Brain pericyte (primary cell): ENCODE results near the gene DMAP1.

Experiments
- DNase-seq: peaks from one replicate; pipeline ENCODE4 v3.0.0-alpha.2; 2012; ENCODE audit warnings: low read depth, low spot score

DMAP1 gene

DNA sequence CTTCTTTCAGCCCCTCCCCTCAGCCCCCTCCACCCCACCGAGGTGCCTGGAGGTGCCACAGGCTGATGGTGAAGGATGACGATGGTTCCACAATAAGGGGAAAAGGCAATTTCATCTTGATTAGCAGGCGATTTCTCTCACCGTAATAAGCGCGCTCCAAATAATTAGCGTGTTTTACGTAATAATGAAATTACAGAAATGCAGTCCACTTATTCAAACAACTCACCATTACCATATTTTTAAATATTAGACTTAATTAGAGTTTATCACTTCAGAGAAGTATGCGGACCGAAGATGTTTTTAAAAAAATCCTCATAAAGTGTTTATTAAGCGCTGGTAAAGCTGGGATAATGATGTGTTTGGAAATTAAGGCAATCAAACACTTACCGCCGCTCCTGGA is 14.9 kb downstream of the DMAP1 start:
- no peak for DNase-seq

DNA sequence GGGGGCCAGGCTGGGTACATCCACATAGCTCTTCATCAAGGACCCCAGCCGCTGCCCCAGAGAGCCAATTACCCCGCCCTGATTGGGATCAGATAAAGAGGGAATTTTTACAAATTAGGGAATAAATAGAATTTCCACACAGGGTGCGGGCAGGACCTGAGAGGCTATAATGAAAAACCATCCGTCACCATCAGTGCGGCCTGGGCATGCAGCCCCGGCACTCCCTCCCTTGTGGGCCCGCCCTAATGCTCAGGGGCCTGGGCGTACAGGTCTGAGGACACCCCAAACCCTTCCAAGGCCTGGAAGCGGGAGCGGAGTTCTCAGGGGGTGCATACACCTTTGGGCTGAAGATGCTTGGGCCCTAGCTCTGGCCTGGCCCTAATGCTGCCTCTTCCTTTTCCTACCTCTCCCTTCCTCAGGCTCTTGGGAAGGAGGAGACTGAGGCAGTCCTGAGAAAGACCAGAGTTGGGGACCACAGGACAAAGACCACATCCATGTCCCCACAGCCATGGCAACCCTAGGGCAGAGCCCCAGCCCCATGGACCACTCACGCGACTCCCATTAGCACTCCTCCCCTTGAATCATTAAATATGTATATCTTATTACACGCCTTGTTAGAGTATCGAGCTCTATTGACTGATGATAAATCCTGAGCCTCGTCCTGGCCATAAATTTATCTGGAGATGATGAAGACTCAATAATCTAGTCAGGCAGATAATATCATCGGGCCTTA is 16.3 kb downstream of the DMAP1 start:
- DNase-seq, result no peak

DNA sequence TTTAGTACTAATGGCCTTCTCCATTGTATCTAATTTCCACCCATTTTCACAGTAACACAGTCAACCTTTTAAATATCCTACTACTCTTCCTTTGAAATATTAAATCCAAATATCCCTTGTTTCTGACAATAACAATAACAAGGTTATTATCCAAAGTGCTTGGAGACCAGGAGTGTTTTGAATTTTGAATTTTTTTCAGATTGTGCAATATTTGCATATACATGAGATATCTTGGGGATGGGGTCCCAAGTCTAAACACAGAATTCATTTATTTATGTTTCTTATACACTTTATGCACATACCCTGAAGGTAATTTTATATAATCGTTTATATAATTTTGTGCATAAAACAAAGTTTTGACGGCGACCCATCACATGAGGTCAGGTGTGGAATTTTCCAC is 17.5 kb downstream of the DMAP1 start:
- DNase-seq, result no peak

DNA sequence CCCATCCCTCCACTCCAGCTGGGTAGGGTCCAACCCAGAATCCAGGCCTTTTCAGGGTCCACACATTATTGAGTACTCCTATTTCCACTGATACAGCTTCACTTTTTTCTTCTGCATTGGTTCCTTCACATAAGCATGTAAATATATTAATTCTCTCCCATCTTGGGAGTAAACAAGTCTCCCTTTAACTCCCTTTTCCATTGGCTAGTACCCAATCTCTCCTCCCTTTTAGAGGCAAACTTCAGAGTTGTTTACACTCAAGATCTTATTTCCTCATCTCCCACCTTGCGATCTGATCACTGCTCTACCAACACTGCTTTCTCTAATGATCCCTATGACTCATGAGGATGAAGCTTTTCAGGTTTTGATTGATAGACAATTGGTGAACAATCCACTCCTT is 20.3 kb downstream of the DMAP1 start:
- DNase-seq, result no peak

DNA sequence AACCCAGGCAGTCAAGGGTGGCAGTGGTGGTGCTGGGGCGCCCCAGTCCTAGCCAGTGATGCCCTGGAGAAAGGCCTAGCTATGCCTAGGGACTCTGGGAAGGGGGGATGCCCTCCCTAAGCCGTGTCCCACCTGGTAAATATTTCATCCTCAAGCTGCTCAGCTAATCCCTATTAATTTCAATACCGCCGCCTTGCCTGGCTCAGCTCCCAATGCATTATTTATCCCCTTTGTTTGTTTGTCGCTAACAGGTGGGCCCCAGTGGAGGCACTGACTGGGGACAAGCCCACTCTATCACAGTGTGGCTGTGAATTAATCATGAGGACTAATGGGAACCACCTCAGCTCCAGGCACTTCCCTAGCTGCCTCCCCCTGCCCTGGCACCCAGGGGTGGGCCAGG is 22.5 kb downstream of the DMAP1 start:
- DNase-seq, result no peak

DNA sequence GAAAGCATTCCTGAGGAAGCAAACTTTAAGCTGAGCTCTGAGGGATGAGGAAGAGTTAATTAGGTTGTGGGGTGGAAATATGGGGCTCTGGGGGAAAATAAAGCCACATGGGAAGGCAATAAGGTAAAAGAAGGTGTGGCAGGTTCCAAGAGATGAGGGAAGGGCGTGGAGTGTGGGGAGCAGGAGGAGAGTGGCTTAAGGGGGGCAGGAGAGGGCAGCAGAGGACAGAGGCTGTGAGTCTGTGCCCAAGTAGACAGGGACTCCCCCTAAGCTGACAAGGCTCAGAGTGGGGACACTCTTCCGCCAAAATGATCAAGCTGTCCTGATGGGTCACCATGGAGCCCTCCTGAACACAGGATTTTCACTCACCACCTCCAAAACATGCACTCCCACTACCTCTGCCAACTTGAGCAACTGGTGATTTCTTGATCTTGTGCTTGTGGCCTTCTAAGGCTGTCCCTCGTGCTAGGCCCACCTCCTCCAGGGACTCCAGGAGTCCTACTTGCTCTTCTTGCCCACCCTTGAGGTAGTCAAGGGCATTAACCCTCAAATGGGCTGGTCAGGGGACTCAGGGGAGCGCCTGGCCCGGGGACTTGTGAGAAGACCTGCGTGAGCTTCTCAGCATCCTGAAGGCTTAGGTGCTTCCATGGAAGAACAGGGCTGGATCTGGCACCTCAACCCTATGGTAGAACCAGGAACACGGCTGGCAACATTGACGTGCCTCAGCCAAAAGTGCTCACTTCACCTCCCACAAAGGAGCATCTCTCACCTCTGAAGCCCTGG is 23.4 kb downstream of the DMAP1 start:
- DNase-seq, result no peak

DNA sequence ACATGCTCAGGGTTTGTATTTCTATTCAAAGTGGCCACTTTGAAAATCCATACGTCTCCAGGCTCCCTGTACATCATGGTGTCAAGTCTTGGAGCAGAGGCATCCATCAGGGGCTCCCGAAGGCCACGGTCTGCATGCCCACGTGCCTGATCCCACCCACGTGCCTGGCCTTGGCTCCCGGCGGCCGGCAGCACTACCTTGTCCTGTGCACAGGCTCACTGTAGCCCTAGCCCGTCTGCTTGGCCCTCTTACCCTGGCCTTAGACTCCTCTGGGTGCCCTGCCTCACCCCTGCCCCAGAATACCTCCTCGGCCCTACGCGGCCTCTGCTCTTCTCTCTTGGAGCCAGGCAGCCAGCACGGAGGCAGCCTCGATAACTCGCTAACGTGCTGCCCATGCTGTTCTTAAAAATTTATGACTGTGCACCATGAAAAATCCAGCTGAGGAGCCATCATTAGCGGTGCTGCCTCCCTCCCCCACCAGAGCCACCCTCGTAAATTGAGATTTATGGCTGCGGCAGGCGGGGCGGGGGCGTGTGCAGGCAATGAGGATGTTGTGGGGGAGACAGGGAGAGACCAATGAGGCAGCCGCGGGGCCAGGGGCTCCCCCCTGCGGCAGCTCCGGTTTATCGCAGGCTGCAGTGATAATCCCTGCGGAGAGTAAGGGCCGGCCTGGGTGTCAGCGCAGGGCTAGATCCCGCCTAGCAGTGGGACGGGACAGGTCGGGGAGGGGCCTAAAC is 24.6 kb downstream of the DMAP1 start:
- no peak for DNase-seq

DNA sequence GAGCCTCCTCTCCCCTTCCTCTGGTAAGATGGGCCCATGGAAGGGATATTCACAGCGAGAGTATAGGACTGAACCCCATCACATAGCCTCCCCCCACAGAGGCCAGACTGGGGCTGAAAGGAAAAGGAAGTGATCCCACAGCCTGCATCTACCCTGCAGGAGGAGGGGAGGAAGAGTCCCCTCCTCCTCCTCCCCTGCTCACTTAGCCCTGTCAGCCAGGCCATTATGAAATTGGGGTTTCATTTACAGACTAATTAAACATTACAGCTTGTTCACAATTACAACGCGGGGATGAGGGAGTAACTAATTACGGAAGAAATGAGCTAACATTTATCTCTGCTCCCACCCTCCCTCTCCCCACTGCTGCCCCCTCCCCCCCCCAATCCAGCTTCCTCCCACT is 25.4 kb downstream of the DMAP1 start:
- DNase-seq, result no peak

DNA sequence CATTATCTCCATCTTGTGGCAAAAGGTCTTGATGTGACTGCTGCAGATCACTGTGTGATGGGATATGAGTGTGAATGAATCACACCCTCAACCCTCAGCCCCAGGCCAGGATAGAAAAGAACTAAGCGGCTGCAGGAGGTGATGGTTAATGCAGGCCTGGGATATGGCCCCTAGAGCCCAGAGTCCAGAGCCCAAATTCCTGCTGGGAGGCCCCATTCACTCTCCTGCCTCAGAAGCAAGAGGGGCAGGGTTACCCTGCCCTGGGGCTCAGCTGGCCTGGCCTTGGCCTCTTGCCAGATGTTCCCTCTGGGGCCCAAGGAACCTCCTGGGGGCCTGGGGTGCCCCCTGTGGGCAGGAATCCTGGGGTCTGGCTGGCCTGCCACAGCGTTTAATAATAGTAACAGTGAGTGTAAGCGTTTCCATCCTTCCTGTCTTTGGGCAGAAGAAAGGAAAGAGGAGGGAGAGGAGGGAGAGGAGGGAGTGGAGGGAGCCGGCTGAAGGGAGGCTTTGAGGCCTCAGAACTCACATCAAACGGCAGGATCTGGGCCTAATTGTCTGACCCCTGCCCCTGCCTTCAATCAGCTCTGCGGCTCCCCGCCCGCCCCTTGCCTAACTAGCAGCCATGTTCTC is 26.2 kb downstream of the DMAP1 start:
- no peak for DNase-seq

DNA sequence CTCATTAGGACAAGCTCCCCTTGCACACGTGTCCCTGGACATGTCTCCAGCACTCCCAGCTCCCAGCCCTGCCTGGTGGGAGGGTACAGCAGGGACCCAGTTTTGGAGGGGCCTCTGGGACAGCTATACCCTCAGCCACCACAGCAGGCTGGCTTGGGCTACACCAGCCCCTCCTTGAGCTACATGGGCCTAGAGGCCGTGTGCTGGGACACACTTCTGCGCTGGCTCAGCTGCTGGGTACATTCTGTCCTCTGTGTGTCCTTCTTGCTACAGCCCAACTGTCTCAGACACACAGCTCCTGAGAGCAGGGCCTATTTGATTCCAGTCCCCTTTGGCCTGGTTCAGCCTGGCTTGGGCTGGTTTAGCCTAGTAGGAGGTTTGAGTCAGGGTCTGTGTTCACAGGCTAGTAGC is 26.7 kb downstream of the DMAP1 start:
- no peak for DNase-seq

DNA sequence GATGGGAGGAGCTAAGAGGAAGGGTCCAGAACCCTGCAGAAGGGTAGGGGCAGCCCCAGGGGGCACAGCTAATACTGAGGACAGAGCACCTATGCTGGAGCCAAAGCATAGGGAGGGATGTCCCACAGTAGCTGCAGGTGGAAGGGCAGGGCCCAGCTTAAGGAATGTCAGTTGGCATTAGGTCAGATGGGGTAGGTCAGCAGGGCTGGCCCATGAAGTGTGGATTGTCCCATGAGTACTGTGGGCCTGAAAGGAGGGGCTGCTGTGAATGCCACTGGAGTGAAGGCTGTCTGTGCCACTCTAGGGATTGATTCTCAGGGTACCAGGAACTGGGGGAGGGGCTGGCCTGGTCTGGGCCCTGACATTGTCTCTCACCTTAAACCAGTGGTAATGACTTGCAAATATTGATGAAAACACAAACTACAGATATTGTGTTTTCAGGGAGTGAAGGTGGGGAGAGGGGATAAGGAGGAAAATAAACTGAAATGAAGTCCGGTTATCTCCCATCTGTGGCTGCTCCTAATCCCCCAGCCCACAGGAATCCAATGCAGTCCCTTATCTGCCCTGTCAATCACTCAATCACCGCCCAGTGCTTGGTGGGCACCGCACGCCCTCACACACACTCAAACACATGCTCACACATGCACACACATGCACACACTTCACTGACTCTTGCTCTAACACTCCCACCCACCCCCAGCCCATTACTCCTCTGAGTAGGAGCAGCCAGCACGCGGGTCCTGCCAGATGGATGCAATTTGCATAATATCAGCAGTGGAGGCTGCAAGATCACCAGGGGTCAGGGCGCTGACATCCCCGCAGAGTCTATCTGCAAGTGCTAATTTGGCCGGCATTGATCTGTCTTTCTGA is 27.8 kb downstream of the DMAP1 start:
- no peak for DNase-seq

DNA sequence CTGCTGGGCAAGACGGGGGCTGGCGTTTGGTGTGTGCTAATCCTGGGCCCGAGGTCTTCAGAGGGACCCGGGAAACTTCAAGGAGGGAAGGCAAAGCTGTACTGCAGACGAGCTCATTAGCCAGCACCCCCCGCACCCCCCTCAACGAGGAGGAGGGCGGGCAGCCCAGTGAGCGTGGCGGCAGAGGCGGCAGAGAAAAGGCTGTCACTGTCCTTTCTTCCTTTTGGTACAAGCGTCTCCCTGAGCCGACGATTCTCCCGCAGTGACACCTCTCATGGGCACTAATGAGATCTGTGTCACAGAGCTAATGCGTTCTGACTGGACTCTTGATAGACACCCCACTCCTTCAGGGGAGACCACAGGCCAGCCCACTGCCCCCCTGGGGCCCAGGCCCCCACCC is 29.5 kb downstream of the DMAP1 start:
- DNase-seq, result no peak

DNA sequence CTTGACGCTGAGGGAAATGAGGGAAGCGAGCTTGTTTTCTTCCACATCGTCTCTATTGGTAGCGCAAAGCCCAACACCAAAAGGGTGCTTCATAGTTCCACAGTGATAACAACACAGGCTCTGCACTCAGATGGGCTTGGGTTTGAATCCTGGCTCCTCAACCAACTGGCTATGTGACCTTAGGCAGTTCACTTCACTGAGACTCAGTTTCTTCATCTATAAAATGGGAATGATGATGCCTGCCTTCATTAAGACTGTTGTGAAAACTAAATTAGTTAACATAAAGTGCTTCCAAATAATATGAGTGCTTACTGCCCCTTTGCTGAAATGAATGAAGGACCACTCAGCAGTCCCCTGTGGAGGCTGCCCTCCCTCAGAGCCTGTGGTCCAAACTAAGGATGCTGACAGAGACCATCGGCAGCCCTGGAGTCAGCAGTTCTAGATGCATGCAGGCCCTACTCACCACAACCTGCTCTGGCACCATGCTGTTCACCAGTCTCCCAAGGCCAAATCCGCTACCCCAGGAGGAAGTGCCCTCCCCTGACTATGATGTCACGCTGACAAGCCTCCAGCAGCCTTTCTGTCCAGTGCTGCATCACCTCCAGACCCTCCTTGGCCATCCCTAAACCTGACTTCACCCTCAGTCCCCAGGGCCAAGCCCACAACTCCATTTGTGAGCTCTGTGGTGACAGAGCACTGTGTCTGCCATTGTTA is 30.7 kb downstream of the DMAP1 start:
- no peak for DNase-seq

DNA sequence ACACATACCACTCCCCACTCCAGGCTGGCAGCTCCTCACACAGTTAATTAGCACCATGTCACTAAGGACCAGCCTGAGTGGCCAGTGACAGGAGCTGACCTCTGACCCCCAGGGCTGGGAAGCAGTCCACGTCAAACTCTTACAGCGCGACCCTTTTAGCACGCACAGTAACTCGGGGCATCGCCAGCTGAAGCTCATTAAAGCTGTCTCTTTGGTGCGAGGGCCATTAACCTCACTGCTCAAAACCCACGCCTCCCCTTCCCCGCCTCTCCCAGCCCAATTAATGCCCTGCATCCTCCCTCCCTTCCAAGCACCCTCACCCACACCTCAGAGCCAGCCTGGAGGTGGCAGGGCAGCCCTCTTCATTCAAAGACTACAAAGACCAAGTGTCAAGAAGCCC is 31.7 kb downstream of the DMAP1 start:
- DNase-seq, result no peak

DNA sequence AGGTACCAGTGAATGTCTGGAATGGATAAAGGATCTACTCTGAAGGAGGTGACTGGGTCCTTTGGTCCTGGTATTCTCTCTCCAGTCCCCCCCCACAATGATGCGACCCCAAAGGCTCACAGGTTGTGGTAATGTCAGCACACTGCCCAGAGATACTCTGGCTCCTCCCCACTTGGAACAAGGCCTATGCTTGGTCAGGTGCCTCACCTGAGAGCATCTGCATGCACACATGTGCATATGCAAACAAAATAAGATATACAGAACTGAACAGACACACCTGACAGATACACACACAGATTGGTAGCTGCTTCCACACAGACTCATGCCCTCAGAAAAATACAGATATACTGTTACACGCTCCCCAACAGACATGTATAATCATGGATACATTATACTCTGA is 33.5 kb downstream of the DMAP1 start:
- no peak for DNase-seq

DNA sequence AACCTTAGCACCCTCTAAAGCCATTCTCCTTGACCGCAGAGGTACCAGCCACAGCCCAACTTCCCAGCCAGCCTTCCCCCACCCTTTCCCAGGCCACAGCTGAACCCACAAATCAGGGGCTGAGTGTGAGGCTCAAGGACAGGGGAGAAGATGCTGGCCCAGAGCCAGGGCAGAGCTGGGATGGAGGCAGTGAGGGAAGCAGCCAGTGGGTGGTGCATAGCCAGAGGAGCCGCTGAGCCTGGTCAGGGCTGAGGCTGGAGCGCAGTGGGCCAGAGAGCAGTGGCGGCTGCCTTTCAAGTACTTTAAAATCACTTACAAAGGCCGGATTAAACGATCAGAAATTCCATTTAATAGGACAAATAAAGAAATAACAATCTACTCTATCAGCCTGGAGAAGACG is 36.3 kb downstream of the DMAP1 start:
- DNase-seq, result no peak

DNA sequence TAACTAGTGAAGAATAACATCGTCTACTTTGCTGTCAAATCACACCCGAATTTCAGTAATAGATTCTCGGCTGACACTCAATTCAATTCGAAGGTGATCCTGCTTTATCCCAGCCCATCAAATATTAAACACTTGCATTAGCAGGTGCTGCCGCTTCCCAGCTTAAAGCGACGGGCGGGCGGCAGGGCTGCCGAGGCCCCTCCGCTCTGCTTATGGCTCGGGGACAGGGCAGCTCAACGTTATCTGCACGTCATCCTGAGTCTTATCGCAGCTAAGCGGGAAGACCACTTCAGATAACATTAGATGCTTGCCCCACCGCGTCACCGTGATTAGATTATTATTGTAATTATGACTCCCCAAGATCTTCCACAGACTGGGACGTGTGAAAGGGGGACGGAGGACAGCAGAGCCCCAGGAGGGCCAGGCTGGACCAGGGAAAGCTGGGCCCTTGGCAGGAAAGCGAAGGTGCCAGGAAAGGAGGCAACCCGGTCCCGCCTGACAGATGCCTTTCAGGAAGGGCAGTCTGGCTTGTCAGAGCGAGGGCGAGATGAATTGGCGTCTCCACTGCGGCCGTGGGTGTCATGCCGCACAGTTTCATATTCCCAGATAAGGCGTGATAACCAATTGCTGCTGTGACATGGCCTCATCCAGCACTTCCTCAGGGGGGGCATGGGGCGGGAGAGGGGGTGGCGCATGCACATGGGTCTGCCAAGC is 37.0 kb downstream of the DMAP1 start:
- no peak for DNase-seq

DNA sequence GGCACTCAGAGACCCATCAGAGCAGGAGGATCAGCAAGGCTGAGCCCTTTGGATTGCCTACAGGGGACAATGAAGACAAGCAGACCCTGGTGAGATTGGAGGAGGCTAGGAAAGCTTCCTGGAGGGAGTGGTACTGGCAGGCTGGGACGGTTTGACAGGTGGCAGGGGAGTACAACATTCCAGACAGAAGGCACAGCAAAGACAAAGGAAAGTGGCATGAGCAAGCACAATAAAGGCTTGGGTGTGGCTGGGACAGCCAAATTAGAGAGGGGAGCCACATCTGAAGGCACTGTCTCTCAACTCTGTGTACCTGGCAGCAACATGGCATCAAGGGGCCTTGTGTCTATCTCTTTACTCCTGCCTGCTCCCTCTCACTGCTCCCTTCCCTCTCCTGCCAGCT is 38.2 kb downstream of the DMAP1 start:
- DNase-seq, result no peak

DNA sequence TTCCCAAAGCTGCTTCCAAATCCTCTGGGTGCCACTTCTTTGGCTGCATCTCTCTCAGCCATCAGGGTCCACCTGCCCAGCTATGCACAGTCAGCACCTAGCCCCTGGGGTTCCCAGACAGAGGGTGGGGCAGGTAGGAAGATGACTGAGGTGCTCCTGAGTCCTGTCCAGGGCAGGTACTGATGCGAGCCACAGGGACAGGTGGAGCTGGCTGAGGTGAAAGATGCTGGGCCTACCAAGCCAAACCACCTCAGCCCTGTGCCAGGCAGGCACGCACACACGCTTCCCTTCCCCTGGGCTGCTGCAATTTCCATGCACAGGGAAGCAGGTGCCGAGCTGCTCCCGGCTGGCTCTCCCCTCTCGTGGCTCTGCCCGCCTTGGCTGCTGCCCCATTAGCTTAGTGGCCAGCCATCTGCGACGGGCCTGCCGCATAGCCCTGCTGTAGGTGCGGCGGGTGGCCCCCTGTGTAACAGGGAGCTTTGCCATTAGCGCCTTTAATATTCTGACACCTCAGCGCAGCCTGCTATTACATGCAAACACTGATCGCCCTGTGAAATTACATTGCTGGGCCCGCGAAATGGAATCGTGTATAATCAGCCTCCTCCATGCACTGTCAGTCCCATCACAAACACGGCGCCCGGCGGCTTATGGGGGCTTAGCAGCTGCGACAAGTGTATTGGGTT is 38.9 kb downstream of the DMAP1 start:
- no peak for DNase-seq
